Endothelial cell of hepatic sinusoid (primary cell): Measurements from ENCODE around the gene S100P.
"Not testable (repeated sequence)": the region's sequence is repeated elsewhere in the genome, so short reads cannot be mapped to it uniquely, and the experiment has no call there.

Experiments
- in situ Hi-C: cut with HindIII; loops from 2 replicates; pipeline ENCODE4 v1.10.0; 2017; ENCODE audit warnings: low sequenced_read_pairs

S100P gene

GRCh38 chr4:6720202-6720699 lies 26.6 kb downstream of the S100P start:
- in situ Hi-C loops, result no loop called here

GRCh38 chr4:6721121-6721520 lies 27.4 kb downstream of the S100P start:
- in situ Hi-C loops, result no loop called here

- in situ Hi-C loops, result no loop called here
These were observed 29.2 kb downstream of the S100P start for GRCh38 chr4:6722891-6723290.

- in situ Hi-C loops, result no loop called here
These were observed 30.2 kb downstream of the S100P start for GRCh38 chr4:6723851-6724250.

- in situ Hi-C loops, result no loop called here
These were observed 30.9 kb downstream of the S100P start for GRCh38 chr4:6724421-6725111.

- in situ Hi-C loops, result not testable (repeated sequence)
These were observed 31.8 kb downstream of the S100P start for GRCh38 chr4:6725427-6725961.

- in situ Hi-C loops, result no loop called here
These were observed 33.6 kb downstream of the S100P start for GRCh38 chr4:6727081-6727942.

- in situ Hi-C loops, result no loop called here
These were observed 34.2 kb downstream of the S100P start for GRCh38 chr4:6727943-6728250.

GRCh38 chr4:6728320-6729029 lies 34.8 kb downstream of the S100P start:
- in situ Hi-C loops, result no loop called here

GRCh38 chr4:6730603-6731317 lies 37.1 kb downstream of the S100P start:
- in situ Hi-C loops, result no loop called here

GRCh38 chr4:6731318-6731675 lies 37.6 kb downstream of the S100P start:
- in situ Hi-C loops, result no loop called here

GRCh38 chr4:6731780-6732179 lies 38.1 kb downstream of the S100P start:
- in situ Hi-C loops, result no loop called here

- in situ Hi-C loops, result no loop called here
These were observed 39.0 kb downstream of the S100P start for GRCh38 chr4:6732441-6733357.

- in situ Hi-C loops, result no loop called here
These were observed 39.9 kb downstream of the S100P start for GRCh38 chr4:6733358-6734164.

- in situ Hi-C loops, result no loop called here
These were observed 40.6 kb downstream of the S100P start for GRCh38 chr4:6734165-6734786.

GRCh38 chr4:6739920-6740319 lies 46.2 kb downstream of the S100P start:
- in situ Hi-C loops, result loop anchor here (5.0 kb wide), 2 partner anchors 42 to 78 kb away; partner anchors contain the start of gene KIAA0232

GRCh38 chr4:6740347-6740746 lies 46.7 kb downstream of the S100P start:
- in situ Hi-C loops, result loop anchor here (5.0 kb wide), 2 partner anchors 42 to 78 kb away; partner anchors contain the start of gene KIAA0232

- in situ Hi-C loops, result loop anchor here (5.0 kb wide), 2 partner anchors 40 to 80 kb away; partner anchors contain the start of gene KIAA0232
These were observed 48.8 kb downstream of the S100P start for GRCh38 chr4:6742507-6742906.
